GM12864 (cell line): ENCODE measurements around the gene ALG1.

Experiments used
- DNase-seq: peaks from one replicate; pipeline ENCODE4 v3.0.0-alpha.2; 2011; ENCODE audit warnings: low read depth
- H3K4me3 ChIP-seq: 2 replicates; pipeline ENCODE4 v1.5.1; 2011; ENCODE audit warnings: mild to moderate bottlenecking, low read depth, low read length, control low read depth
- CTCF ChIP-seq: IDR thresholded peaks from 2 replicates; pipeline ENCODE4 v1.5.1; 2011; ENCODE audit warnings: low read depth, mild to moderate bottlenecking, moderate library complexity, low read length, control low read depth, inconsistent platforms; ENCODE audit errors: missing control alignments

The ALG1 gene

GRCh38 chr16:5059386-5060072 is 12.1 kb upstream of the ALG1 start:
- no peak overlapping the region for H3K4me3 ChIP-seq
- DNase-seq = no peak
- no peak for TF ChIP-seq CTCF

- DNase-seq = no peak
- no peak overlapping the region for H3K4me3 ChIP-seq
- TF ChIP-seq CTCF = no peak
Measured at GRCh38 chr16:5060073-5060641, 11.5 kb upstream of the ALG1 start.

GRCh38 chr16:5062051-5062450 is 9.6 kb upstream of the ALG1 start:
- no peak for DNase-seq
- no peak overlapping the region for H3K4me3 ChIP-seq
- TF ChIP-seq CTCF = no peak

GRCh38 chr16:5062790-5063765 is 8.6 kb upstream of the ALG1 start:
- no peak for DNase-seq
- no peak overlapping the region for H3K4me3 ChIP-seq
- TF ChIP-seq CTCF = peak; percentile 22

- no peak for DNase-seq
- H3K4me3 ChIP-seq = no peak overlapping the region
- no peak for TF ChIP-seq CTCF
Measured at GRCh38 chr16:5064915-5065314, 6.7 kb upstream of the ALG1 start.

- no peak overlapping the region for H3K4me3 ChIP-seq
- no peak for TF ChIP-seq CTCF
- no peak for DNase-seq
Measured at GRCh38 chr16:5065326-5065725, 6.3 kb upstream of the ALG1 start.
